Tibial artery (tissue), 4 donors: Measurements from ENCODE around the gene TMEM52.

Experiments
- DNase-seq, 2 donors: peaks; one replicate each; pipeline ENCODE4 v3.0.0-alpha.2; 2019
- H3K27ac ChIP-seq, 2 donors: fragments of 200-600 bp; sonication (generic) in 1 of 2; 1 replicate in 1 of 2; 2 replicates in 1 of 2; pipeline ENCODE4 v1.5.1; 2018 to 2019; ENCODE audit warnings: mild to moderate bottlenecking in 1 of 2
- H3K27me3 ChIP-seq, 2 donors: fragments of 200-600 bp; sonication (generic) in 1 of 2; one replicate each; pipeline versions ENCODE4 v1.5.1 to v1.6.0; 2016 to 2019
- H3K36me3 ChIP-seq, 3 donors: fragments of 200-600 bp; sonication (generic) in 2 of 3; one replicate each; pipeline ENCODE4 v1.5.1; 2016 to 2019; ENCODE audit warnings: mild to moderate bottlenecking in 2 of 3
- H3K4me1 ChIP-seq, 4 donors: fragments of 200-600 bp; sonication (generic) in 2 of 4; 1 replicate in 3 of 4; 2 replicates in 1 of 4; pipeline ENCODE4 v1.5.1; 2016 to 2019
- H3K4me3 ChIP-seq, 2 donors: fragments of 200-600 bp; sonication (generic) in 1 of 2; 1 replicate in 1 of 2; 2 replicates in 1 of 2; pipeline ENCODE4 v1.5.1; 2018 to 2019; ENCODE audit warnings: mild to moderate bottlenecking in 2 of 2
- H3K9me3 ChIP-seq, 3 donors: fragments of 200-600 bp; sonication (generic) in 1 of 3; one replicate each; pipeline ENCODE4 v1.5.1; 2016 to 2019
- intact Hi-C: fragments of 100-400 bp; cut with DNase I; formaldehyde crosslinking; loops from one replicate; pipeline ENCODE4 v1.15.0; 2023; ENCODE audit warnings: low total_unique reads
- TF ChIP-seq, protein P1 (sequence below), 2 experiments: fragments of 200-600 bp in 1 of 2; fragments of 450-650 bp in 1 of 2; IDR thresholded peaks; one replicate each; pipeline ENCODE4 v1.5.1; 2017 to 2019; ENCODE audit warnings: antibody characterized with exemption in 2 of 2, mild to moderate bottlenecking in 1 of 2, moderate library complexity in 1 of 2

The TMEM52 gene

GRCh38 chr1:1928231-1929101 is 9.4 kb upstream of the TMEM52 start:
- no peaks in the 10 kb centered on the region for H3K36me3 ChIP-seq
- no peaks in the 10 kb centered on the region for H3K4me1 ChIP-seq
- no peak overlapping the region for H3K27ac ChIP-seq
- H3K4me3 ChIP-seq, result no peak overlapping the region
- intact Hi-C loops, result no loop called here
- no peaks in the 10 kb centered on the region for H3K9me3 ChIP-seq
- peaks cover 0 to 17% of the 10 kb centered on the region in 2 donors for H3K27me3 ChIP-seq
- peak in 1 of 2 donors; percentile 13 for DNase-seq
- TF ChIP-seq, protein P1, sequence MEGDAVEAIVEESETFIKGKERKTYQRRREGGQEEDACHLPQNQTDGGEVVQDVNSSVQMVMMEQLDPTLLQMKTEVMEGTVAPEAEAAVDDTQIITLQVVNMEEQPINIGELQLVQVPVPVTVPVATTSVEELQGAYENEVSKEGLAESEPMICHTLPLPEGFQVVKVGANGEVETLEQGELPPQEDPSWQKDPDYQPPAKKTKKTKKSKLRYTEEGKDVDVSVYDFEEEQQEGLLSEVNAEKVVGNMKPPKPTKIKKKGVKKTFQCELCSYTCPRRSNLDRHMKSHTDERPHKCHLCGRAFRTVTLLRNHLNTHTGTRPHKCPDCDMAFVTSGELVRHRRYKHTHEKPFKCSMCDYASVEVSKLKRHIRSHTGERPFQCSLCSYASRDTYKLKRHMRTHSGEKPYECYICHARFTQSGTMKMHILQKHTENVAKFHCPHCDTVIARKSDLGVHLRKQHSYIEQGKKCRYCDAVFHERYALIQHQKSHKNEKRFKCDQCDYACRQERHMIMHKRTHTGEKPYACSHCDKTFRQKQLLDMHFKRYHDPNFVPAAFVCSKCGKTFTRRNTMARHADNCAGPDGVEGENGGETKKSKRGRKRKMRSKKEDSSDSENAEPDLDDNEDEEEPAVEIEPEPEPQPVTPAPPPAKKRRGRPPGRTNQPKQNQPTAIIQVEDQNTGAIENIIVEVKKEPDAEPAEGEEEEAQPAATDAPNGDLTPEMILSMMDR (IDR thresholded peaks at IDR 0.05), result no peak

DNA sequence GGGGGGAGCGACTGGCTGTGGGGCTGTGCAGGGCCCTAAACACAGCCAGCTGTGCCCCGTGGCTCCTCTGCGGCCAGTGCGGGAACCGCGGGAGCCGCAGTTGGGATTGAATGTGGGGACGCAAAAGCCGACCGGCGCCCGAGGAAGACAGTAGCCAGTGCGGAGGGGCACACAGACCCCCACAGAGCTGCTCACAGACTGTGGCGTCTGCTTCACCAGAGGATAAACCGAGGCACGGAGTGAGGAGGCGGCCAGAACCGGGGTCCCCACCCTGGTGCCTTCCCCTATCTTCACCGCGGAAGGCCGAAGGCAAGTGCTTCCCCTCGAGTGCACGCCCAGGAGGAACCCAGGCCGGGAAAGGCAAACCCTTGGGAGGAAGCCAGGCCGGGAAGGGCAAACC is 8.7 kb upstream of the TMEM52 start:
- peak in 1 of 2 donors; percentile 12 for DNase-seq

DNA sequence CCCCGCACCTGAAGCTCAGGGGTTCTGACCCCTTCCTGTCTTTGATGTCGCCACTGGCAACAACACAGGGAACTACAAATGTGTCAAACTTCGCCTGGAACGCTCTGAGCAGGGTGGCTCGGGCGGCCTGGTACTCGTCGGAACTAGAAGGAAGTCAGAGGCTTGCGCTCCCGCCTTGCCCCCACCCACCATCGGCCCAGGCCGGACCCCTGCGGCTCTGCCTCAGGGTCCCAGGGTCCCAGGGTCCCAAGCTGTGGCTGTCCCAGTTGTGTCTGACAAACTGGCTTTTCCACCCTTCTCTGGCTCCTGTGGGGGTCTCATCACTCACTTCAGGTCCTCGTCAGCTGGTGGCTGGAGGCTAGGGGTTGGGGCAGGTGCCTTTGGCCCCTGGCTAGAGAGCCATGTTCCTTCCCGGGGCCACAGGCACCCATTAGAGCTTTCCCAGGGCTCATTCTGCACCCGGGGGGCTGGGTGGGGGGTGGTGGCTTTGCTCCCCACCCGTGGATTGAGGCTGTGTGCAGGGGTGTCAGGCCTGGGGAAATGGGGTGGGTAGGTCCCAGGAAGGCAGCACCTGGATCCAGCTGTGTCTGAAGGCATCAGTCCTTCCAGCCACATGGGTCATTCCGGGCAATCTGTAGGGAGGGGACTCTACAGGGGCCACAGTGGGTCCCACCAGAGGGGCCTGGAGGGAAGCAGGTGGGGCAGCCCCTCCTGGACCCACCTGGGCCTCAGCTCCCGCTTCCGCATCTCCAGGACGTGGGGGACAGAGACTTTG is 8.0 kb upstream of the TMEM52 start:
- TF ChIP-seq, protein P1 (IDR thresholded peaks at IDR 0.05), result no peak
- intact Hi-C loops, result no loop called here
- Histone ChIP-seq H3K4me3 (no peak overlapping the region), H3K9me3 (no peaks in the 10 kb centered on the region), H3K27ac (no peak overlapping the region), H3K4me1 (no peaks in the 10 kb centered on the region), H3K27me3 (peaks cover 0 to 17% of the 10 kb centered on the region in 2 donors), H3K36me3 (no peaks in the 10 kb centered on the region)
- DNase-seq, result no peak

More for the DNA sequence above, 8.7 kb upstream of the TMEM52 start:
- H3K9me3 ChIP-seq, result no peaks in the 10 kb centered on the region
- TF ChIP-seq, protein P1 (IDR thresholded peaks at IDR 0.05), result no peak
- no peaks in the 10 kb centered on the region for H3K36me3 ChIP-seq
- no peak overlapping the region for H3K4me3 ChIP-seq
- intact Hi-C loops, result no loop called here
- peaks cover 0 to 17% of the 10 kb centered on the region in 2 donors for H3K27me3 ChIP-seq
- H3K27ac ChIP-seq, result no peak overlapping the region
- no peaks in the 10 kb centered on the region for H3K4me1 ChIP-seq

- no peak overlapping the region for H3K27ac ChIP-seq
- intact Hi-C loops, result no loop called here
- no peak overlapping the region for H3K4me3 ChIP-seq
- DNase-seq, result no peak
- peaks cover 0 to 17% of the 10 kb centered on the region in 2 donors for H3K27me3 ChIP-seq
- TF ChIP-seq, protein P1 (IDR thresholded peaks at IDR 0.05), result no peak
- H3K36me3 ChIP-seq, result no peaks in the 10 kb centered on the region
- no peaks in the 10 kb centered on the region for H3K9me3 ChIP-seq
- H3K4me1 ChIP-seq, result no peaks in the 10 kb centered on the region
Measured at GRCh38 chr1:1926346-1926811, 7.3 kb upstream of the TMEM52 start.

GRCh38 chr1:1925437-1926345 is 6.6 kb upstream of the TMEM52 start:
- no peak for DNase-seq
- H3K27ac ChIP-seq, result no peak overlapping the region
- H3K36me3 ChIP-seq, result no peaks in the 10 kb centered on the region
- H3K4me1 ChIP-seq, result no peaks in the 10 kb centered on the region
- intact Hi-C loops, result no loop called here
- peaks cover 0 to 17% of the 10 kb centered on the region in 2 donors for H3K27me3 ChIP-seq
- TF ChIP-seq, protein P1 (IDR thresholded peaks at IDR 0.05), result no peak
- no peaks in the 10 kb centered on the region for H3K9me3 ChIP-seq
- H3K4me3 ChIP-seq, result no peak overlapping the region
